ENCODE data around the gene CAP2. TPM values are rescaled to one million over a fixed set of nuclear protein-coding genes. Genes with fewer than 3 reads are reported as not detected.

Gene CAP2, protein sequence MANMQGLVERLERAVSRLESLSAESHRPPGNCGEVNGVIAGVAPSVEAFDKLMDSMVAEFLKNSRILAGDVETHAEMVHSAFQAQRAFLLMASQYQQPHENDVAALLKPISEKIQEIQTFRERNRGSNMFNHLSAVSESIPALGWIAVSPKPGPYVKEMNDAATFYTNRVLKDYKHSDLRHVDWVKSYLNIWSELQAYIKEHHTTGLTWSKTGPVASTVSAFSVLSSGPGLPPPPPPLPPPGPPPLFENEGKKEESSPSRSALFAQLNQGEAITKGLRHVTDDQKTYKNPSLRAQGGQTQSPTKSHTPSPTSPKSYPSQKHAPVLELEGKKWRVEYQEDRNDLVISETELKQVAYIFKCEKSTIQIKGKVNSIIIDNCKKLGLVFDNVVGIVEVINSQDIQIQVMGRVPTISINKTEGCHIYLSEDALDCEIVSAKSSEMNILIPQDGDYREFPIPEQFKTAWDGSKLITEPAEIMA
- total RNA-seq (1 to 10 TPM; 1.6 to 2.9 TPM), polyA plus RNA-seq (ENCODE audit: insufficient read depth, low read depth, low replicate concordance) (5.2 TPM)
- long read RNA-seq, donor 1, partial matches to known transcripts = 0 of 1 reads
- long read RNA-seq, donor 1, other reads (novel, unspliced or antisense) = 0 of 1 reads
- long read RNA-seq, donor 2, partial matches to known transcripts = 0 of 1 reads
- long read RNA-seq, donor 2, other reads (novel, unspliced or antisense) = 0 of 1 reads

- WGBS, 2 donors = 2% methylated on average over 27 to 38 of the region's 42 CpGs
- no peak for TF ChIP-seq POLR2A (IDR thresholded peaks at IDR 0.05)
- TF ChIP-seq, protein P1, sequence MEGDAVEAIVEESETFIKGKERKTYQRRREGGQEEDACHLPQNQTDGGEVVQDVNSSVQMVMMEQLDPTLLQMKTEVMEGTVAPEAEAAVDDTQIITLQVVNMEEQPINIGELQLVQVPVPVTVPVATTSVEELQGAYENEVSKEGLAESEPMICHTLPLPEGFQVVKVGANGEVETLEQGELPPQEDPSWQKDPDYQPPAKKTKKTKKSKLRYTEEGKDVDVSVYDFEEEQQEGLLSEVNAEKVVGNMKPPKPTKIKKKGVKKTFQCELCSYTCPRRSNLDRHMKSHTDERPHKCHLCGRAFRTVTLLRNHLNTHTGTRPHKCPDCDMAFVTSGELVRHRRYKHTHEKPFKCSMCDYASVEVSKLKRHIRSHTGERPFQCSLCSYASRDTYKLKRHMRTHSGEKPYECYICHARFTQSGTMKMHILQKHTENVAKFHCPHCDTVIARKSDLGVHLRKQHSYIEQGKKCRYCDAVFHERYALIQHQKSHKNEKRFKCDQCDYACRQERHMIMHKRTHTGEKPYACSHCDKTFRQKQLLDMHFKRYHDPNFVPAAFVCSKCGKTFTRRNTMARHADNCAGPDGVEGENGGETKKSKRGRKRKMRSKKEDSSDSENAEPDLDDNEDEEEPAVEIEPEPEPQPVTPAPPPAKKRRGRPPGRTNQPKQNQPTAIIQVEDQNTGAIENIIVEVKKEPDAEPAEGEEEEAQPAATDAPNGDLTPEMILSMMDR (IDR thresholded peaks at IDR 0.05) = no peak
- Histone ChIP-seq H3K36me3 (ENCODE audit: low read depth, missing control alignments) (no peaks in the 10 kb centered on the region), H3K4me3 (peak within 1 kb of the TSS; percentile 58 to 70), H3K27me3 (no peaks in the 10 kb centered on the region), H3K27ac (peak within 1 kb of the TSS in 1 of 2 donors; percentile 71), H3K9me3 (no peaks in the 10 kb centered on the region), H3K4me1 (no peaks in the 10 kb centered on the region)
- peak; percentile 47 for DNase-seq
- intact Hi-C loops (cut with DNase I; ENCODE audit: low total_unique reads) = no loop called here
Observed at GRCh38 chr6:17392978-17393891, at the start of gene CAP2. TSS of gene CAP2 (plus strand) at chr6:17393595. CDS start at chr6:17421556, 27,961 bp downstream.

DNA sequence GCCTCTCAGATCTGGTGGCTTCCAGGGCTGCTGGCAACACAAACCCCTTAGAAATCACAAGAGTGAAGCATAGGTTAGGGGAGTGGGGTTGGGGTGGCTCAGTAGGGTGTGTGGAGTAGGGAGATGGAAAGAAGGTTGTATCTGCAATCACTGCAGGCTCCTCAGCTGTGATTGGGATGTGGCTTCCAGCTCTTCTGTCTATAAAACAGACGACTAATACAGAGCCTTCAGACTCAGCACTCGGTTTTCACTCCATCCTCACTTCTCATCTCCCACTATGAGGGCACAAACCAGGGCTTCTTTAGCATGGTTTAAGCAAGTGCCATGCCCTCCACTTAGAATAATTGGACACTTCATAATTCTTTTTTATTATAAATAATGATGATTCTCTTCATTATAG, 46.4 kb upstream of the CAP2 start:
- Histone ChIP-seq H3K4me3 (no peak overlapping the region), H3K4me1 (no peaks in the 10 kb centered on the region), H3K27me3 (no peaks in the 10 kb centered on the region), H3K27ac (no peak overlapping the region), H3K9me3 (no peaks in the 10 kb centered on the region), H3K36me3 (ENCODE audit: low read depth, missing control alignments) (no peaks in the 10 kb centered on the region)
- DNase-seq = no peak
- intact Hi-C loops (cut with DNase I; ENCODE audit: low total_unique reads) = no loop called here
- TF ChIP-seq, protein P1 (IDR thresholded peaks at IDR 0.05) = no peak
- 39 to 62% methylated on average over 2 of the region's 2 CpGs for WGBS, 2 donors

DNA sequence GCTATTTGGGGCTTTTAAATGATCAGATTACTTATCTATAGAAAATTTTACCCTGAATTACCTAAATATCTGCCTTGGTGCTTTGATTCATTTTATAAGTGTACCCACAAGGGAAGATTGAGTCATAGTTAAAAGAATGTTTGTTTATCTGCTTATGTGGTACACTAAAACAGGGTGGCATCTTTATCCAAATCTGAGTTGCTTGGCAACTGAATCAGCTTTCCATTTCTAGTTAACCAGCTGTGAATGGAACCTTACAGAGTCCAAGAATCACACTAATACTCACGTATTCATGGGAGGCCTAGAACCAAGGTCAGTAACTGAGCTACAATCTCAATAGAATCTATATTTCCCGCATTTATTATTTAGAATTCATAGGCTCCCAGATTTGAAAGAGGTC, 44.0 kb upstream of the CAP2 start:
- no peaks in the 10 kb centered on the region for H3K36me3 ChIP-seq (ENCODE audit: low read depth, missing control alignments)
- no peak for TF ChIP-seq POLR2A (IDR thresholded peaks at IDR 0.05)
- WGBS, 2 donors = 87 to 91% methylated on average over 2 of the region's 2 CpGs

DNA sequence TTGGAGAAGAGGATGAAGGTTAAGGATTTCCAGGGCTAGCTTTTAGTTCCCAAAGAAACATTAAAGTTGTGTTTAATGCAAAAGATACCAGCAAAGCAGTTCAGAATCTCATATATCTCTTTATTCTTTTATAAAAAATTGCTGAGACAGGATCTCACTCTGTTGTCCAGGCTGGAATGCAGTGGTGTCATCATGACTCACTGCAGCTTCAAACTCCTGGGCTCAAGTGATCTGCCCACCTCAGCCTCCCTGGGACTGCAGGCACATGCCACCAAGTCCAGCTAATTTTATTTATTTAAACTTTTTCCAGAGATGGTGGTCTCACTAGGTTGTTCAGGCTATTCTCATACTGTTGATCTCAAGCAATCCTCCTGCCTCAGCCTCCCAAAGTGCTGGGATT, 41.1 kb upstream of the CAP2 start:
- no peak overlapping the region for H3K27ac ChIP-seq
- H3K9me3 ChIP-seq = no peaks in the 10 kb centered on the region
- intact Hi-C loops (cut with DNase I; ENCODE audit: low total_unique reads) = no loop called here
- H3K27me3 ChIP-seq = no peaks in the 10 kb centered on the region
- no peaks in the 10 kb centered on the region for H3K4me1 ChIP-seq
- no peaks in the 10 kb centered on the region for H3K36me3 ChIP-seq (ENCODE audit: low read depth, missing control alignments)
- H3K4me3 ChIP-seq = no peak overlapping the region
- no peak for DNase-seq
- no peak for TF ChIP-seq POLR2A (IDR thresholded peaks at IDR 0.05)
- TF ChIP-seq, protein P1 (IDR thresholded peaks at IDR 0.05) = no peak

More for the DNA sequence above, 44.0 kb upstream of the CAP2 start:
- H3K9me3 ChIP-seq = no peaks in the 10 kb centered on the region
- H3K27ac ChIP-seq = no peak overlapping the region
- H3K27me3 ChIP-seq = no peaks in the 10 kb centered on the region
- no peak for DNase-seq
- intact Hi-C loops (cut with DNase I; ENCODE audit: low total_unique reads) = no loop called here
- H3K4me1 ChIP-seq = no peaks in the 10 kb centered on the region
- H3K4me3 ChIP-seq = no peak overlapping the region

Measured in testis (tissue), 5 donors.